GM12874 (cell line): ENCODE measurements around the gene PDE12.
A peak's percentile ranks its signal among the peaks of the same experiment; 100 is the strongest.

Source experiments
- CTCF ChIP-seq: IDR thresholded peaks from 2 replicates; pipeline ENCODE4 v1.5.1; 2011; ENCODE audit warnings: low read depth, mild to moderate bottlenecking, control low read depth, low read length, moderate library complexity; ENCODE audit not compliant: insufficient read depth

PDE12 gene

DNA sequence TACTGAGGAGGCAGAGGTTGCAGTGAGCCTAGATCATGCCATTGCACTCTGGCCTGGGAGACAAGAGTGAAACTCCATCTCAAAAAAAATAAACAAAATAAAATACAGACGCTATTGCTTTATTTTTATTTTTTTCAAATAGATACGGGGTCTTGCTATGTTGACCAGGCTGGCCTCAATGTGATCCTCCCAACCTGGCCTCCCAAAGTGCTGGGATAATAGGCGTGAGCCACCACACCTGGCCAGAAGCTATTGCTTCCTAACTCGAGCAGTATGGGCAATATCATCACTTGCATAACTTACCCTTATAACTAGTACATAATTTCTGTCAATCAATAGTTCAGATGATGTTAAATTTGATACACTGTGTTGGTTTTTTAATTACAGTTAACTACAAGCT is 38.1 kb downstream of the PDE12 start:
- TF ChIP-seq CTCF = no peak

- TF ChIP-seq CTCF = no peak
Observed at GRCh38 chr3:57594576-57594975, 38.5 kb downstream of the PDE12 start.

DNA sequence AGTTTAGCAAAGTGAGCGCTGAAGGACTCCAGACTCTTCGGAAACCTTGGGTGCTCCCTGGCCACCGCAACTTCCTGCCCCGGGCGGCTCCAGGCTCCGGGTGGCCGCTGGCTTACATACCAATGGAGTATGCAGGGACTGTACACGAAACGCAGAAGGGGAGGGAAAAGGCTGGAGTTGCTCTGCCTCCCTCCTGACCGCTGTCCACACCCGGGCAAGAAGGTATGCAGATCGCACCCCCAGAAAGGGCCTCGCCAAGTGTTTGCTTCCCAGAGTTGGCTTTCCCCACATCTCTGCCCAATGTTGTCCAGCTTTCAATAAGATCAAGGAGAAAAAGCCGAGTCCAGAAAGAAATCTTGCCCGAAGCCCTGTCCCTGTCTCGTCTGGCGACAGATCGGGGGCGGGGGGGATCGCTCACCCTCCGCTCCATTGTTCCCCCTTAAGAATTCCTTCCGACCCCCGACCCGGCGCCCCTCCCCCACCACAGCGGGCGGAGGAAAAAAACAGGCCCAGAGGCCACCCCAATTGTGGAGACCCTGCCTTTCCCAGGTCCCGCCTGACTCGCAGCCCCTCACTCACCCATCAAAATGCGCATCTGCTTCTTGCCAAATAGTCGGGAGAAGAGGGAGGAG is 40.5 kb downstream of the PDE12 start:
- no peak for TF ChIP-seq CTCF

DNA sequence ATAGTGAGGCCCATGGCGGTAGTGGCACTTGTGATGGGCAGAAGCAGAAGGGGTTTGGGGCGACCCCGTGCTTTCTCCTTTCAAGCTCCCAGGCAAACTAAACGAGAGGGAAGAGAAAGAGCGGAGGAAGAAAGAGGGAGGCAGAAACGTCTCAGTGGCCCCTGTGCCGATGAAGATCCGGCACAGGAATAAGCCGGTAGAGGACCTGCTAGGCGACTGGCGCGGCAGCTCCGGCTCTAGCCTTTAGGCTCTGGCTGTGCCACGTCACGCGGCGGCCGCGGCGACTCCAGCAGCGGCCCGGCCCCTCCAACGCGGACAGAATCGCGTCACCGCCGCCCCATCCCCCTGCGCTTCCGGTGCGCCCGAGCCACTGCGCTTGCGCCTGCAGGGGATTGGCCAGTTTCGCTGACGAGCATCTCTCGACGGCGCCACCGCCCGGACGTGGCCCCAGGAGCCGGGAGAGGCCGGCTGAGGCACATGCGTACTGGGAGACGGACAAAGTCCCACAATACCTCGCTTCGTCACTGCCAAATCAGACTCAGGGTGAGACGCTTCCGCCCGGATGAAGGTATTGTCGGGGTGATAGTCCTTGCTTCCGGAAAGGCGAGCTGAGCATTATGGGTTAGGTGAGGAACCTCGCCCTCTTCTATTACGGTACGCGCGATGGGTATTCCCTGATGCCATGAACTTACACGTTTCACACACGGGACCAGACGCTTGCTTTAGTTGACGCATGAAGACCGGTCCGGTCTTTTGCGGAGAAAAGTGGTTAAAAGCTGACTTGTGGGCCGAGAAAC is 41.3 kb downstream of the PDE12 start, which contains the start of gene ARF4:
TSS of gene ARF4 (minus strand) at position 218 of the 797 bp plus-strand sequence. CDS start at position 14, 204 bp downstream.
- TF ChIP-seq CTCF = peak; percentile 38; the same call in 1 of the 2 replicates

- TF ChIP-seq CTCF = no peak
Observed at GRCh38 chr3:57598765-57599360, 42.8 kb downstream of the PDE12 start.

DNA sequence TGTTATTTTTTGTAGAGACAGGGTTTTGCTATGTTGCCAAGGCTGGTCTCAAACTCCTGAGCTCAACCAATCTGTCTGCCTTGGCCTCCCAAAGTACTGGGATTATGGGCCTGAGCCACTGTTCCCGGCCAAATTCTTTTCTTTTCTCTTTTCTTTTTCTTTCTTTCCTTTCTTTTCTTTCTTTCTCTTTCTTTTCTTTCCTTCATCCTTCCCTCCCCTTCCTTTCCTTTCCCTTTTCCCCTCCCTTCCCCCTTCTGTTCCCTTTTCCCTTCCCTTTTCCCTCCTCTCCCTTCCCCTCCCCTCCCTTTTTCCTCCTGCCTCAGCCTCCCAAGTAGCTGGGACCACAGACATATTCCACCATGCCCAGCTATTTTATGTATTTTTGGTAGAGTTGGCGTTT is 44.1 kb downstream of the PDE12 start:
- no peak for TF ChIP-seq CTCF

DNA sequence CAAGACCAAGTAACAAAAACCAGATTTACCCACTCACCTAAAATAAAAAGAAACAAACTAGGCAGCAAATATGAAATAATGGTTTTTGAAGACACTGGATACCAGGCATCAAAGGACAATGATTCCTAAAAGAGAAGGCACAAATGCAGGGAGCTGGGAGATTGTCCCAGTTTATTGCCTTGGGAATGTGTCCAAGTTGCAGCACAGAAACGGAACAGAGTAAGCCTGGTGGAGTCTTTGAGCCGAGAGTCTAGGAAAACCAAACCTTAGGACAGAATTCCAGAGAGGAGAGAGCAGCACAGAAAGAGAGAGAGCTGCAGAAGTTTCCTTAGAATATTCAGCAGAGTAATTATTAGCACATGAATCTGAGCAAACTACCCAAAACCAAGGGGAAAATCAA is 48.9 kb downstream of the PDE12 start:
- no peak for TF ChIP-seq CTCF
